GM12878 (cell line): ENCODE measurements around the gene GAB3.

Source experiments
- NFYA ChIP-seq: IDR thresholded peaks from 2 replicates; pipeline ENCODE4 v1.6.1; 2011; ENCODE audit warnings: low read depth, mild to moderate bottlenecking, low read length, improper control_type of control experiment, borderline replicate concordance
- POLR2A ChIP-seq: IDR thresholded peaks from 2 replicates; pipeline ENCODE4 v1.6.1; 2011; ENCODE audit warnings: low read depth, mild to moderate bottlenecking, low read length
- POLR2AphosphoS5 ChIP-seq: IDR thresholded peaks from 2 replicates; pipeline ENCODE4 v1.6.1; 2011; ENCODE audit warnings: mild to moderate bottlenecking, low read length, inconsistent platforms
- SPI1 ChIP-seq: IDR thresholded peaks from 2 replicates; pipeline ENCODE4 v1.6.1; 2011; ENCODE audit warnings: low read depth, mild to moderate bottlenecking, low read length, moderate library complexity, borderline replicate concordance; ENCODE audit not compliant: insufficient read depth
- SREBF1 ChIP-seq: IDR thresholded peaks from 2 replicates; pipeline ENCODE4 v1.6.1; 2012; ENCODE audit warnings: mild to moderate bottlenecking, low read length
- SRF ChIP-seq, 2 experiments: IDR thresholded peaks; 2 replicates each; pipeline ENCODE4 v1.6.1; 2011; ENCODE audit warnings: low read depth in 2 of 2, low read length in 2 of 2, mild to moderate bottlenecking in 1 of 2, moderate library complexity in 1 of 2
- TF ChIP-seq, protein P1 (sequence below), 3 experiments: IDR thresholded peaks in 2 of 3; conservative IDR thresholded peaks in 1 of 3; 2 replicates each; pipeline ENCODE4 v1.5.1; 2011; ENCODE audit warnings: low read depth in 3 of 3, low read length in 3 of 3, mild to moderate bottlenecking in 3 of 3, control low read depth in 2 of 3, moderate library complexity in 2 of 3, inconsistent platforms in 1 of 3, mixed read lengths in 1 of 3; ENCODE audit not compliant: control insufficient read depth in 2 of 3, insufficient read depth in 1 of 3; ENCODE audit errors: extremely low read depth in 1 of 3
- TF ChIP-seq, protein P2 (sequence below): IDR thresholded peaks from 2 replicates; pipeline ENCODE4 v1.6.1; 2011; ENCODE audit warnings: mild to moderate bottlenecking, low read depth, low read length, moderate library complexity; ENCODE audit not compliant: insufficient replicate concordance

DNA sequence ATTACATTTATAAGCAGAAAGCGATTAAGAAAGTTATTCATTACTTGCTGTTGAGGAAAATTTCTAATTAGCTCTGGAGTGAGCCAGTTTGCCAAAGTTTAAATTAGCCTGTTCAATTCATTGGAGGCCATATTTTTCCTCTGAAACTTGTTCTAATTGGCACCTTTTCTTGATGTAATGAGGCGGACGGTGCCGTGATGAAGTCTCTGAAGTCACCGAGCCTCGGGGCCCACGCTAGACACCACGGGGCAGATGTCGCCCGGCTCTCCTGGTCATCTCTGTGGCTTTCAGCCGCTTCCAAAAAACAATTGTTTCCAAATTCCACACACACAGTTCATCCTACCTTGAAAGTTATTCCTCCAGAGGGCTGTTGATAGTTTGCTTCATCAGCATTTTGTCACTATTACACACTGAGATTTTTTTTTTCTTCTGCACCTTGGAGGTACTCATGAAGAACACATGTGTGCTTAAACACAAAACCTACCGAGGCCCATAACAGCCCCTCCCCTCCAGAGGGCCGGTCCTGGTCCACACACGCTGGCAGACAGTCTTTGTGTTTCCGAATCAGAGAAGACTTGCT, 93.6 kb downstream of the GAB3 start:
- TF ChIP-seq, protein P1, sequence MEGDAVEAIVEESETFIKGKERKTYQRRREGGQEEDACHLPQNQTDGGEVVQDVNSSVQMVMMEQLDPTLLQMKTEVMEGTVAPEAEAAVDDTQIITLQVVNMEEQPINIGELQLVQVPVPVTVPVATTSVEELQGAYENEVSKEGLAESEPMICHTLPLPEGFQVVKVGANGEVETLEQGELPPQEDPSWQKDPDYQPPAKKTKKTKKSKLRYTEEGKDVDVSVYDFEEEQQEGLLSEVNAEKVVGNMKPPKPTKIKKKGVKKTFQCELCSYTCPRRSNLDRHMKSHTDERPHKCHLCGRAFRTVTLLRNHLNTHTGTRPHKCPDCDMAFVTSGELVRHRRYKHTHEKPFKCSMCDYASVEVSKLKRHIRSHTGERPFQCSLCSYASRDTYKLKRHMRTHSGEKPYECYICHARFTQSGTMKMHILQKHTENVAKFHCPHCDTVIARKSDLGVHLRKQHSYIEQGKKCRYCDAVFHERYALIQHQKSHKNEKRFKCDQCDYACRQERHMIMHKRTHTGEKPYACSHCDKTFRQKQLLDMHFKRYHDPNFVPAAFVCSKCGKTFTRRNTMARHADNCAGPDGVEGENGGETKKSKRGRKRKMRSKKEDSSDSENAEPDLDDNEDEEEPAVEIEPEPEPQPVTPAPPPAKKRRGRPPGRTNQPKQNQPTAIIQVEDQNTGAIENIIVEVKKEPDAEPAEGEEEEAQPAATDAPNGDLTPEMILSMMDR (IDR thresholded peaks at IDR 0.05 in 2 of 3, conservative IDR thresholded peaks at IDR 0.05 in 1 of 3; ENCODE audit: control insufficient read depth in 2 of 3, extremely low read depth in 1 of 3, insufficient read depth in 1 of 3, low read depth in 3 of 3, low read length in 3 of 3): no peak
- TF ChIP-seq NFYA (no peak), POLR2A (no peak), SPI1 (no peak), POLR2AphosphoS5 (no peak), SRF (IDR thresholded peaks at IDR 0.05; ENCODE audit: low read depth in 2 of 2, low read length in 2 of 2) (no peak), SREBF1 (no peak)
- TF ChIP-seq, protein P2, sequence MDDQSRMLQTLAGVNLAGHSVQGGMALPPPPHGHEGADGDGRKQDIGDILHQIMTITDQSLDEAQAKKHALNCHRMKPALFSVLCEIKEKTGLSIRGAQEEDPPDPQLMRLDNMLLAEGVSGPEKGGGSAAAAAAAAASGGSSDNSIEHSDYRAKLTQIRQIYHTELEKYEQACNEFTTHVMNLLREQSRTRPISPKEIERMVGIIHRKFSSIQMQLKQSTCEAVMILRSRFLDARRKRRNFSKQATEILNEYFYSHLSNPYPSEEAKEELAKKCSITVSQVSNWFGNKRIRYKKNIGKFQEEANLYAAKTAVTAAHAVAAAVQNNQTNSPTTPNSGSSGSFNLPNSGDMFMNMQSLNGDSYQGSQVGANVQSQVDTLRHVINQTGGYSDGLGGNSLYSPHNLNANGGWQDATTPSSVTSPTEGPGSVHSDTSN: no peak
